HG03139 (cell line): Measurements from ENCODE around the gene CLOCK.

Experiments
- ATAC-seq: cut with Tn5 transposase; IDR thresholded peaks from one replicate; pipeline ENCODE4 v1.9.1; 2021; ENCODE audit not compliant: unreplicated experiment

The CLOCK gene

GRCh38 chr4:55488716-55489115 lies 58.0 kb downstream of the CLOCK start:
- ATAC-seq, result no peak

GRCh38 chr4:55485821-55486220 lies 60.9 kb downstream of the CLOCK start:
- no peak for ATAC-seq

DNA sequence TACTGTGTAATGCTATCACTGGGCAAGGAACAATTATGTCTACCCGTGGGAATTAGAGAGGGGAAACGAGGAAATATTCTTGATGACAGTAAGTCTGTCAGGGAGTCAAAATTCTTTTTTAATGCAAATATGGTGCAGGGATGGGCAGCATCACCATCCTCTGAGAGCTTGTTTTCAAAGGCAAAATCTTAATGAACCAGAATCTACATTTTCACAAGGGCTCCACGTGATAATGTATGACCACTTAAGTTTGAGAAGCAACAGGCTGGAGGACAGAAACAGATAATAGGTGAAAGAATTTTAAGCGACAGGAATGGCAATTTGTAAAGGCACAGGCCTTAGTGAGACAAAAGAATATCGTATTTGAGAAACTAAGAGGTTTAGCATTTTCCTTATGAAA lies 63.4 kb downstream of the CLOCK start:
- ATAC-seq, result no peak

- ATAC-seq, result no peak
These were observed 71.1 kb downstream of the CLOCK start for GRCh38 chr4:55475394-55476243.

DNA sequence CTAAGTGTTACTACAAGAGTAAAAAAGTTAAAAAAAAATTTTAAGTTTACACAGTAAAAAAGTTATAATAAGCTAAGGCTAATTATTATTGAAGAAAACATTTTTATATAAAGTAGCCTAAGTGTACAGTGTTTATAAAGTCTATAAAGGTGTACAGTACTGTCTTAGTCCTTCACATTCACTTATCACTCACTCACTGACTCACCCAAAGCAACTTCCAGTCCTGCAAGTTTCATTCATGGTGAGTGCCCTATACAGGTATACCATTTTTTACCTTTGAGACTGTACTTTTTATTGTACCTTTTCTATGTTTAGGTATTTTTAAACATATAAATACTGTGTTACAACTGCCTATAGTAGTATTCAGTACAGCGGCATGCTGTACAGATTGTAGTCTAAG lies 76.7 kb downstream of the CLOCK start:
- ATAC-seq, result no peak

DNA sequence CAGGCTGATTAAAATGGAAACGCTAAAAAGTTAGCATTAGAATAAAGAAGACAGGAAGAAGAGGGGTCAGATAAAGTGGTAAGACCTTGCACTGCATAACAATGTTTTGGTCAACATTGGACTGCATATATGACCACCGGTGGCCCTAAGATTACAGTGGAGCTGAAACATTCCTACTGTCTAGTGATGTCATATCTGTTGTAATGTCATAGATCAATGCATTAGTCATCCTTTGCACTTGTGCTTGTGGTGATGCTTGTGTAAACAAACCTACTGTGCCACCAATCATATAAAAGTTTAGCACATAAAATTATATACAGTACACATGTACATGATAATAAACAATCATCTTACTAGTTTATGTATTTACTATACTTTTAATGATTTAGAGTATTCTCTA lies 78.0 kb downstream of the CLOCK start:
- ATAC-seq, result no peak

DNA sequence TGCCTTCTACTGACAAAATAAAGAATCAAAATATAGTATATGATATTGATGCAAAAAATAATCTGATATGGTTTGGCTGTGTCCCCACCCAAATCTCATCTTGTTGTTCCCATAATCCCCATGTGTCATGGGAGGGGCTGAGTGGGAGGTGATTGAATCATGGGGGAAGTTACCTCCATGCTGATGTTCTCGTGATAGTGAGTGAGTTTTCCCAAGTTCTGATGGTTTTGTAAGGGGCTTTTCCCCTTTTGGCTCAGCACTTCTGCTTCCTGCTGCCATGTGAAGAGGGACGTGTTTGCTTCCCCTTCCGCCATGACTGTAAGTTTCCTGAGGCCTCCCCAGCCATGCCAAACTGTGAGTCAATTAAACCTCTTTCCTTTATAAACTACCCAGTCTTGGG lies 80.7 kb downstream of the CLOCK start:
- no peak for ATAC-seq

- no peak for ATAC-seq
These were observed 88.1 kb downstream of the CLOCK start for GRCh38 chr4:55458611-55459010.

GRCh38 chr4:55458164-55458563 lies 88.5 kb downstream of the CLOCK start:
- ATAC-seq, result no peak

GRCh38 chr4:55450566-55450965 lies 96.1 kb downstream of the CLOCK start:
- ATAC-seq, result no peak

- ATAC-seq, result no peak
These were observed 98.9 kb downstream of the CLOCK start for GRCh38 chr4:55447831-55448230.

DNA sequence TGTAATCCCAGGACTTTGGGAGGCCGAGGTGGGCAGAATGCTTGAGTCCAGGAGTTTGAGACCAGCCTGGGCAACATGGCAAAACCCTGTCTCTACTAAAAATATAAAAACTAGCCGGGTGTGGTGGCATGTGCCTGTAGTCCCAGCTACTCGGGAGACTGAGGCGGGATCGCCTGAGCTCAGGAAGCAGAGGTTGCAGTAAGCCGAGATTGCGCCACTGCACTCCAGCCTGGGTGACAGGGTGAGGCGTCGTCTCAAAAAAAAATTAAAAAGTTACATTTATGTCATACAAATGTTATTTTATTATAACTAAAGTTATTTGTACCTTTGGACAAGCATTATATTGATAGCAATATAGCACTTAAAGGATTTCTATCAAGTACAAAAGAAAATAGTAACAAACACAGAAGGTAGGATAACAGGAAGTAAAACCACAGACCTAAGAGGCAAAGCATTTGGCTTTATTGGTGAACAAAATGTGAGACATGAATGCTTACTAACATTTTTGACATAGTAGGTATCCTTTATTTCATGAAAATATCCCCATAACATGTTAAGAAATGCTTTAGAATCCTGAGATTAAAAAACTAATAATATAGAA lies 99.5 kb downstream of the CLOCK start:
- ATAC-seq, result no peak

DNA sequence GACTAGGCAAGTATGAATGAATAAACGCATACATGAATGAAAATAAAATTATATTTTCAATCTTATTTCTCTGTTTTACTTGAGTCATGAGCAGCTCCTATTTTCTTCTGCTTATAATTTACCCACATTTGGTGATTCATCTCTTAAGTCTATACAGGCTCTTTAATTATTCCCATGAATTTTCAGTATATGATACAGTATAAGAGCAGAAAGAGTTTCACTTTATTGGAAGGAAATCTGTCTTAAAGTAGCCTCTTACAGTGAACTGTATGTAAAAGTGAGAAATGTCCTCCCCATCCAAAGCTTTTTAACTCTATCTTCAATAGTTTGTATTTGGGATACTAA lies 100.2 kb downstream of the CLOCK start:
- no peak for ATAC-seq

GRCh38 chr4:55445921-55446577 lies 100.7 kb downstream of the CLOCK start:
- no peak for ATAC-seq

- ATAC-seq, result no peak
These were observed 101.9 kb downstream of the CLOCK start for GRCh38 chr4:55444827-55445226.

DNA sequence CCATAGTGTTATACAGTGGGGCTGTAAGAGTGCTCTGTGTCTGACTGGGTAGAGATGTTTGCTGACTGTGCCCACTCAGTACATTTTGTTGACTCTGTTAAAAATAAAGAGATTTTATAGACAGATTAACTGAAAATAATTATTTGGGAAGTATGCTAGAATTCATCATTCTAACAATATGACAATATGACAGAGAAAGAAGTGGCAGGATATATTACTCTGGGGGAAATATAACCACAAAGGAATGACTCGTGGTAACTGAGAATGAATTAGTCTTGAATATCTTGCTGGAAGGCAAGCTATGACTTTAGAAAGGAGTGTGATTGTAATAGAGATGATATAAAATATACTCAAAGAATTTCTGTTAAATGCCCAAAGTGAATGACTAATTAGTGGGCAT lies 104.2 kb downstream of the CLOCK start:
- no peak for ATAC-seq

DNA sequence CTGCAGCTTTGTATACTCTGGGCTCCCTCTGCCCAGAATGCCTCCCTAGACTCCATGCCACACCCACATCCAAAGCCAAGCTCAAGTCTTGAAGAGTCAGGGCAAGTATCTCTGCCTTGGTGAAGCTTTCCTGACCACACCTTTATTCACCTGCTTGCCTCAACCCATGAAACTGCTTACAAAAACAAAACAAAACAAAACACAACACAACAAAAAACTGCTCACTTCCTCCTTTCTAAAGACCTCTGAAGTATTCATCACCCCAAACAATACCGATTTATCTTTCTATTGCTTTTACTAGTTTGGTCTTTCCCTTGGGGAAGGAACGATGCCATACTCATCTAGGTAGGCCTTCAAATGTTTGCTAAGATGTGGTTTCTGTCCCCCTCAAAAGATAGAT lies 105.9 kb downstream of the CLOCK start:
- ATAC-seq, result no peak

DNA sequence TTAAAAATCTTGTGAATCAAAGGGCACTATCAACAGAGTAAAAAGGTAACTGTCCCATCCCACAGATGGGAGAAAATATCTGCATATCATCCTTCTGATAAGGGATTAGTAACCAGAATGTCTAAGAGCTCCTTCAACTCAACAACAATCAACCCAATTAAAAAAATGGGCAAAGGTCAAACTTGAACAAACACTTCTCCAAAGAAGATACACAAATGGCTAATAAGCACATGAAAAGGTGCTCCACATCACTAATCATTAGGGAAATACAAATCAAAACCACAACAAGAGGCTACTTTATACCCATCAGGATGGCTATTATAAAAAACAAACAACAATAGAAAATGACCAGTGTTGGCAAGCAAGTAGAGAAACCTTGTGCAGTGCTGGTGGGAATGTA lies 107.7 kb downstream of the CLOCK start:
- ATAC-seq, result no peak

DNA sequence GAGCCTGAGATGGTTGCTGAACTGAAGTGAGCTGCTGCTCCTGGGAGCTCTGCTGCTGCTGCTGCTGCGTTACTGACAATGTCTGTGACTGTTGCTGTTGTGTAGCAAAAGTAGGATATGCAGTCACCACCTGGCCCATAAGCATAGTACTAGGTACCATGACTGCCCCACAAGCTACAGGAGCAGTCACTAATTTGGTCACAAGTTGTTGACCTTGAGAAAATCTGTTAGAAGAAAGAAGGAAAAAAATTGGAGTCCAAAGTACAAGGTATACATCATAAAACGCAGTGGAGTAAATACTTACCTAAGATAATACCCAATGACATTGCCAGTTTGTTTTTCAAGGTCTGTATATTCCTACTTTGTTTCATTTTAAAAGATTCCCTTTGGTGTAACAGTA lies 108.4 kb downstream of the CLOCK start:
- no peak for ATAC-seq

- no peak for ATAC-seq
These were observed 108.9 kb downstream of the CLOCK start for GRCh38 chr4:55437823-55438222.

DNA sequence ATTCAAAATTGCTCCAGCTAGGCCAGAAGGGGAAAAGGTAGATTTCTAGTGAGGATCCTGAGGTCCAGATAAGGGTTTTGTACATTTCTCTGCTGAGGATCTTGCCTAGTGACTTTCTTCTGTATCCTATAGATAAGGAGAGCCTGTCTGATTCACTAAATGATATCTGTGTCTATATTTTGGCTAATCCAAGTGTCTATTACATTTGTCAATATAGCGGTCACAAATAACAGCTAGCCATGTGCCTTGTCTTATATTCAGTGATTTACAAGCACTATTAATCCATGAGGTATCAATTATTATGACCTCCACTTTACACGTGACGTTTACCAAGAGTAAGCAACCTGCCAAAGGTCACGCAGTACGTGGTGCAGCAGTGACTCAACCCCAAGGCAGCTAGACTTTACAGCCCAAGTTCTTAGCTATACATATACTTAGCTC lies 109.3 kb downstream of the CLOCK start:
- no peak for ATAC-seq

DNA sequence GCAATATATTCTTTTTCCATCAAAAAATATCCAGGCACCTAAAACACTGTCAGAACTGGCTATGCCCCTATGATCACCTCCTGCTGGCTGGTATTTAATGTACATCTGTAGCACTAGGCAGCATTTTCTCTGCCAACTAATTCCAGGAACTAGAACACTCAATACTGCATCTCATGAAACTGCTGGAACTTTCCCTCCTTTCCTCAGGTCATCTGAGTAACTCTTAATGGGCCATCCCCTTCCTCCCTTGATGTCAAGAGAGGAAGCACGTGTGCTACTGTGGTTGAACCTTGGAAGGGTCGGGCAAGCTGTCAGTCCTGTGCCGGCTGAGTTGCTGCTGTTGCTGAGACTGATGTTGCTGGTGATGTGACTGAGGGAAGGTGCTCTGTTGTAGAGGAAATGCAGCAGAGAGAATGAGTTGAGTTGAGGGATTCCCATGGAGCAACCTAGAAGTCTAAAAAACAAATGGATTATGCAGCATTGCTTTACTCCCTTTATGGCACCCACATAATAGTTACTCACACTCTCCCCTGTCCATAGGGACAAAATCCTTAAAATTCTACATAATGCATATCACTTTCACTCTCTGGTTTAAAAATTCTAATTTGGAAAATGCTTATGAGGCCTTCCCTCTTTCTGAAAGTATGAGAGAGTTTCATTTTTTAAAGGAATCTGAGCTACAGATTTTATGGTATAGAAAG lies 111.4 kb downstream of the CLOCK start:
- no peak for ATAC-seq
